ENCODE data around the gene LAIR2. TPM values are rescaled to one million over a fixed set of nuclear protein-coding genes. Genes with fewer than 3 reads are reported as not detected.

The LAIR2 gene
- total RNA-seq, 1 donor from 2014 or later = not detected

- peaks cover 30% of the 10 kb centered on the region for H3K4me1 Mint-ChIP-seq (ENCODE audit: unreplicated experiment)
- H3K27me3 Mint-ChIP-seq (ENCODE audit: unreplicated experiment) = no peaks in the 10 kb centered on the region
- DNase-seq (ENCODE audit: extremely low spot score, unreplicated experiment) = no peak
- TF ChIP-seq CTCF (IDR thresholded peaks at IDR 0.05) = no peak
- H3K36me3 Mint-ChIP-seq (ENCODE audit: unreplicated experiment) = peaks cover 27% of the 10 kb centered on the region
- H3K4me3 Mint-ChIP-seq (ENCODE audit: unreplicated experiment) = no peak overlapping the region
- H3K9me3 Mint-ChIP-seq (ENCODE audit: unreplicated experiment) = no peaks in the 10 kb centered on the region
- no peak overlapping the region for H3K27ac Mint-ChIP-seq (ENCODE audit: unreplicated experiment)
Measured at GRCh38 chr19:54460230-54461005, 42.2 kb upstream of the LAIR2 start.

GRCh38 chr19:54461210-54461609 is 41.4 kb upstream of the LAIR2 start:
- no peak for DNase-seq (ENCODE audit: extremely low spot score, unreplicated experiment)
- H3K9me3 Mint-ChIP-seq (ENCODE audit: unreplicated experiment) = no peaks in the 10 kb centered on the region
- no peaks in the 10 kb centered on the region for H3K27me3 Mint-ChIP-seq (ENCODE audit: unreplicated experiment)
- peak overlapping the region; percentile 35 for H3K4me3 Mint-ChIP-seq (ENCODE audit: unreplicated experiment)
- peak overlapping the region; percentile 65 for H3K27ac Mint-ChIP-seq (ENCODE audit: unreplicated experiment)
- H3K36me3 Mint-ChIP-seq (ENCODE audit: unreplicated experiment) = peaks cover 24% of the 10 kb centered on the region
- H3K4me1 Mint-ChIP-seq (ENCODE audit: unreplicated experiment) = peaks cover 33% of the 10 kb centered on the region
- TF ChIP-seq CTCF (IDR thresholded peaks at IDR 0.05) = no peak

- no peaks in the 10 kb centered on the region for H3K27me3 Mint-ChIP-seq (ENCODE audit: unreplicated experiment)
- H3K9me3 Mint-ChIP-seq (ENCODE audit: unreplicated experiment) = no peaks in the 10 kb centered on the region
- peak overlapping the region; percentile 73 for H3K4me3 Mint-ChIP-seq (ENCODE audit: unreplicated experiment)
- H3K27ac Mint-ChIP-seq (ENCODE audit: unreplicated experiment) = peak overlapping the region; percentile 65
- no peak for TF ChIP-seq CTCF (IDR thresholded peaks at IDR 0.05)
- peaks cover 25% of the 10 kb centered on the region for H3K36me3 Mint-ChIP-seq (ENCODE audit: unreplicated experiment)
- DNase-seq (ENCODE audit: extremely low spot score, unreplicated experiment) = no peak
- H3K4me1 Mint-ChIP-seq (ENCODE audit: unreplicated experiment) = peaks cover 33% of the 10 kb centered on the region
Measured at GRCh38 chr19:54461613-54462012, 41.0 kb upstream of the LAIR2 start.

- no peak for DNase-seq (ENCODE audit: extremely low spot score, unreplicated experiment)
- no peak for TF ChIP-seq CTCF (IDR thresholded peaks at IDR 0.05)
- Mint-ChIP-seq H3K4me3 (ENCODE audit: unreplicated experiment) (peak overlapping the region; percentile 73), H3K9me3 (ENCODE audit: unreplicated experiment) (no peaks in the 10 kb centered on the region), H3K27ac (ENCODE audit: unreplicated experiment) (peak overlapping the region; percentile 65), H3K4me1 (ENCODE audit: unreplicated experiment) (peaks cover 33% of the 10 kb centered on the region), H3K27me3 (ENCODE audit: unreplicated experiment) (no peaks in the 10 kb centered on the region), H3K36me3 (ENCODE audit: unreplicated experiment) (peaks cover 25% of the 10 kb centered on the region)
Measured at GRCh38 chr19:54462047-54462654, 40.5 kb upstream of the LAIR2 start.
